ENCODE measurements around the gene KIF13A. TPM values are rescaled to one million over a fixed set of nuclear protein-coding genes. Genes with fewer than 3 reads are reported as not detected.

The KIF13A gene
- total and polyA plus RNA-seq, 10 of the 15 experiments (the other 5 are each of a cell fraction or from before 2014, with no cell fraction given), result 0.02 to 0.26 (median 0.13) TPM; not detected in 2

- ChIA-PET CTCF (no interaction called here), RAD21 (ENCODE audit: unreplicated experiment) (no interaction called here), SMC1A (ENCODE audit: uncharacterized antibody, unreplicated experiment) (no interaction called here), POLR2A (no interaction called here)
- no peak overlapping the region for H2AFZ ChIP-seq (ENCODE audit: control insufficient read depth, low read depth, low read length)
- H3K27me3 ChIP-seq (replicated peaks in 1 of 2; ENCODE audit: control insufficient read depth in 2 of 2, insufficient read depth in 2 of 2, low read length in 1 of 2), result no peaks in the 10 kb centered on the region; a peak in 2 of 4 replicates
- no peak overlapping the region for H3K4me3 ChIP-seq
- no peaks in the 10 kb centered on the region for H3K4me1 ChIP-seq (ENCODE audit: control insufficient read depth, insufficient read depth, low read length)
- in situ Hi-C loops (cut with MboI), result no loop called here
- no peak for FAIRE-seq
- TF ChIP-seq E2F4 (IDR thresholded peaks at IDR 0.05; ENCODE audit: low read depth, low read length), result no peak
- TF ChIP-seq YBX1 (IDR thresholded peaks at IDR 0.05), result no peak
- no peak for TF ChIP-seq ZZZ3 (IDR thresholded peaks at IDR 0.05; ENCODE audit: control insufficient read depth, insufficient read length, low read depth)
- TF ChIP-seq, protein P1, sequence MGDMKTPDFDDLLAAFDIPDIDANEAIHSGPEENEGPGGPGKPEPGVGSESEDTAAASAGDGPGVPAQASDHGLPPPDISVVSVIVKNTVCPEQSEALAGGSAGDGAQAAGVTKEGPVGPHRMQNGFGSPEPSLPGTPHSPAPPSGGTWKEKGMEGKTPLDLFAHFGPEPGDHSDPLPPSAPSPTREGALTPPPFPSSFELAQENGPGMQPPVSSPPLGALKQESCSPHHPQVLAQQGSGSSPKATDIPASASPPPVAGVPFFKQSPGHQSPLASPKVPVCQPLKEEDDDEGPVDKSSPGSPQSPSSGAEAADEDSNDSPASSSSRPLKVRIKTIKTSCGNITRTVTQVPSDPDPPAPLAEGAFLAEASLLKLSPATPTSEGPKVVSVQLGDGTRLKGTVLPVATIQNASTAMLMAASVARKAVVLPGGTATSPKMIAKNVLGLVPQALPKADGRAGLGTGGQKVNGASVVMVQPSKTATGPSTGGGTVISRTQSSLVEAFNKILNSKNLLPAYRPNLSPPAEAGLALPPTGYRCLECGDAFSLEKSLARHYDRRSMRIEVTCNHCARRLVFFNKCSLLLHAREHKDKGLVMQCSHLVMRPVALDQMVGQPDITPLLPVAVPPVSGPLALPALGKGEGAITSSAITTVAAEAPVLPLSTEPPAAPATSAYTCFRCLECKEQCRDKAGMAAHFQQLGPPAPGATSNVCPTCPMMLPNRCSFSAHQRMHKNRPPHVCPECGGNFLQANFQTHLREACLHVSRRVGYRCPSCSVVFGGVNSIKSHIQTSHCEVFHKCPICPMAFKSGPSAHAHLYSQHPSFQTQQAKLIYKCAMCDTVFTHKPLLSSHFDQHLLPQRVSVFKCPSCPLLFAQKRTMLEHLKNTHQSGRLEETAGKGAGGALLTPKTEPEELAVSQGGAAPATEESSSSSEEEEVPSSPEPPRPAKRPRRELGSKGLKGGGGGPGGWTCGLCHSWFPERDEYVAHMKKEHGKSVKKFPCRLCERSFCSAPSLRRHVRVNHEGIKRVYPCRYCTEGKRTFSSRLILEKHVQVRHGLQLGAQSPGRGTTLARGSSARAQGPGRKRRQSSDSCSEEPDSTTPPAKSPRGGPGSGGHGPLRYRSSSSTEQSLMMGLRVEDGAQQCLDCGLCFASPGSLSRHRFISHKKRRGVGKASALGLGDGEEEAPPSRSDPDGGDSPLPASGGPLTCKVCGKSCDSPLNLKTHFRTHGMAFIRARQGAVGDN (IDR thresholded peaks at IDR 0.05), result no peak
- TF ChIP-seq BCLAF1 (IDR thresholded peaks at IDR 0.05), result no peak
- no TSS peak for BruUV-seq (replicated peaks)
- no peak overlapping the region for H3K9ac ChIP-seq (ENCODE audit: control insufficient read depth, insufficient read depth, low read length)
- DNase-seq (ENCODE audit: low read depth, low spot score), result no peak
- no peaks in the 10 kb centered on the region for H3K36me3 ChIP-seq (ENCODE audit: control insufficient read depth in 2 of 2, insufficient read depth in 2 of 2, low read length in 1 of 2)
- ATAC-seq, result no peak
- H4K20me1 ChIP-seq (ENCODE audit: control insufficient read depth, insufficient read depth), result no peaks in the 10 kb centered on the region
- no peaks in the 10 kb centered on the region for H3K9me3 ChIP-seq (replicated peaks; ENCODE audit: control insufficient read depth, insufficient read depth, low read length)
- no peak overlapping the region for H3K27ac ChIP-seq (ENCODE audit: control insufficient read depth, insufficient read depth)
- 53% methylated on average over 4 of the region's 4 CpGs for WGBS (ENCODE audit: insufficient coverage, insufficient replicate concordance, low lambda C conversion rate, missing lambda C conversion rate)
- H3K79me2 ChIP-seq (ENCODE audit: control insufficient read depth, insufficient read depth, low read length), result no peaks in the 10 kb centered on the region
- intact Hi-C loops (cut with micrococcal nuclease; ENCODE audit: unreplicated experiment), result no loop called here
- H3K4me2 ChIP-seq (ENCODE audit: control insufficient read depth, insufficient read depth), result no peak overlapping the region
These were observed 140.2 kb downstream of the KIF13A start for GRCh38 chr6:17847203-17847760.

Measured in GM12878 (cell line).